Stimulated activated CD4-positive, alpha-beta T cell treated with anti-CD3 and anti-CD28 coated beads, Interleukin-1b, Interleukin-23, amount 100 ng/mL, for 1 hour (primary cell): Measurements from ENCODE around the gene UBC.
"Not testable (repeated sequence)": the region's sequence is repeated elsewhere in the genome, so short reads cannot be mapped to it uniquely, and the experiment has no call there.

Experiments used
- DNase-seq, 2 donors: peaks; one replicate each; pipeline ENCODE4 v3.0.0-alpha.2; 2020; ENCODE audit warnings: low read depth in 2 of 2

Gene UBC

DNA sequence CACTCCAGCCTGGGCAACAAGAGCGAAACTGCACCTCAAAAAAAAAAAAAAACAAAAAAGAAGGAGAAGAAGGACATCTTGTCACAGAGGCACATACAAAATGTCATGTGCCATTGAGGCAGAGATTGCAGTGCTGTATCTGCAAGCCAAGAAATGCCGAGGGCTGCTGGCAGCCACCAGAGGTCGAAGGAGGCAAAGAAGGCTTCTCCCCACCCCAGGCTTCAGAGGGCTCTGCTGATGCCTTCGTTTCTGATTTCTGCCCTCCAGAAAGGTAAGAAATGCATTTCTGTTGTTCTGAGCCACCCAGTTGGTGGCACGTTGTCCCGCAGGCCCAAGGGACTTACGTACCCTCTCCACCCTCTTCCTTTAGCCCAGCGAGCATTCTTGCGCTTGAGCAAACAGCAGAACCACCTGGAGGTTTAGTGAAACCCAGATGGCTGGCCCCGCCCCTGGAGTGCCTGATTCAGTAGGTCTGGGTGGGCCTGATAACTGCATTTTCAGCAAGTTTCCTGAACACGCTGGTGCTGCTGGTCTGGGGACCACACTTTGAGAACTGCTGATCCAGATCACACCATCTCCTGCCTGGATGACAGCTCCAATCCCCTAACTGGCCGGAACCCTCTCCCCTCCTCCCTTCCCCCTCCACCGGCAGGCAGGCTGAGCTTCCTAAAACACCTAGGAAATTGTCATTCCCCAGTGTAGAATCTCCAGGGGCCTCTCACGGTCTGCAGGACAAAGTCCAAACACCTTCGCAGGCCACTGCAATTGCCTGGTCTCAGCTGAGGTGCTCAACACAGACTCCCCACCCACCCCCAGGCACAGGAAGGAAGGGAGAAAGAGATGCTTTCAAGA is 29.6 kb downstream of the UBC start:
- no peak for DNase-seq

DNA sequence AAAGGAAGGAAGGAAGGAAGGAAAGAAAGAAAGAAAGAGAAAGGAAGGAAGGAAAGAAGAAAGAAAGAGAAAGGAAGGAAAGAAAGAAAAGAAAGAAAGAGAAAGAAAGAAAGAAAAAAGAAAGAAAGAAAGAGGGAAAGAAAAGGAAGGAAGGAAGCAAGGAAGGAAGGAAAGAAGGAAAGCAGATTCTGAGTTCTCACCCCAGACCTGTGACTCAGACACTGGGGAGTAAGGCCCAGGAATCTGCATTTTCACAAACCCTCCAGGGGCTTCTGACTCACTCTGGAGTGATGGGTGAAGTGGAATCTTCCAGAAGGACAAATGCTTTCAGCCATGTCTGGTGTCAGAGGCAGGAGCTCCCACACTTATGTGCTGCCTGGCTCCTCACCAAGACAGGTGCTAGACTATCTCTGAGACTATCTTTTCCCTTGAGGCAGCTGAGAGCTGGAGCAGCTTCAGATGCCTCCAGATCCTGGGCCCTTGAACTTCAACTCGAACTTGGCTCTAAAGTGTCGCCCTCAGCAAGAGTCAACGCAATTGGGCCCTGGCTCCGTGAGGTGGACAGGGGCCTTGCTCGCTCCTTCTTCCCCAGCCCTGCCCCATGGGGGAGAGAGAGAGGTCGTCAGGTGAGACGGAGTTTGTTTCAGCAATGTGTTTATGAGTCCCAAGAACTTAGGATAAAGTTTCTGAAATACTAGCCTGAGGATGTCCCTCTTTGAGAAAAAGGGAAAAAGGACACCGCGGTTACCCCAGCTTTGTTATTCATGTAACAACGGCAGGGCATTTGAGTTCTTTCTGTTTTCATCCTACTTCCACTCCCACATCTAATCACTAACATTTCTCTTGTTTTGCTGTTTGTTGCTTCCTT is 31.0 kb downstream of the UBC start:
- DNase-seq, result no peak

GRCh38 chr12:124881123-124881522 is 33.3 kb downstream of the UBC start:
- no peak for DNase-seq

GRCh38 chr12:124880335-124880734 is 34.1 kb downstream of the UBC start:
- not testable (repeated sequence) for DNase-seq

DNA sequence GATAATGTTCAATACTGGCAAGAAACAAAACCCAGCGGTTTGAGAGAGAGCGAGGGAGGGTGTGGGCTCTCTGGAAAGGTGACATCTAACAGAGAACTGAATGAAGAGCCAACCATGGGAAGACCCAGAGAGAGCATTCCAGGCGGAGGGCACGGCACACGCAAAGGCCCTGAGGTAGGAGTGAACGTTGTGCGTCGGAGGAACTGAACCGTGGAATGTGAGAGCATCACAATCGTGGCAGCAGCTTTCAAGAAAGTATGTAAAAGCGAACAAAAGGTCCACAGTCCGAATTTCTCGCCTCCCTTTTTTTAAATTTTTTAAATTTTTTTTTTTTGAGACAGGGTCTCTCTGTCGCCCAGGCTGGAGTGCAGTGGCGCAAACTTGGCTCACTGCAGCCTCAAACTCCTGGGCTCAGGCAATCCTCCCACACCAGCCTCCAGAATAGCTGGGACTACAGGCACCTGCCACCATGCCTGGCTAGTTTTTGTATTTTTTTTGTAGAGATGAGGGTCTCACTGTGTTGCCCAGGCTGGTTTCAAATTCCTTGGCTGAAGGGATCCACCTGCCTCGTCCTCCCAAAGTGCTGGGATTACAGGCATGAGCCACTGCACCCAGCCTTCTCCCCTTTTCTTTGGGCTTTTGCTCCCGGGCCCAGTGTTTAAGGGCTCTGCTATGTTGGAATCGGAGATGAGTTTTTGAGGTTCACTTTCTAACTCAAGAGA is 35.5 kb downstream of the UBC start:
- DNase-seq, result no peak

GRCh38 chr12:124877423-124877822 is 37.0 kb downstream of the UBC start:
- no peak for DNase-seq

GRCh38 chr12:124876171-124876570 is 38.3 kb downstream of the UBC start:
- DNase-seq, result no peak

GRCh38 chr12:124875803-124876132 is 38.7 kb downstream of the UBC start:
- DNase-seq, result no peak

- DNase-seq, result no peak
Measured at GRCh38 chr12:124874988-124875802, 39.3 kb downstream of the UBC start.

- no peak for DNase-seq
Measured at GRCh38 chr12:124874188-124874587, 40.3 kb downstream of the UBC start.

GRCh38 chr12:124872068-124872719 is 42.3 kb downstream of the UBC start:
- no peak for DNase-seq

- DNase-seq, result no peak
Measured at GRCh38 chr12:124871297-124871696, 43.2 kb downstream of the UBC start.

GRCh38 chr12:124870515-124870914 is 43.9 kb downstream of the UBC start:
- DNase-seq, result no peak

DNA sequence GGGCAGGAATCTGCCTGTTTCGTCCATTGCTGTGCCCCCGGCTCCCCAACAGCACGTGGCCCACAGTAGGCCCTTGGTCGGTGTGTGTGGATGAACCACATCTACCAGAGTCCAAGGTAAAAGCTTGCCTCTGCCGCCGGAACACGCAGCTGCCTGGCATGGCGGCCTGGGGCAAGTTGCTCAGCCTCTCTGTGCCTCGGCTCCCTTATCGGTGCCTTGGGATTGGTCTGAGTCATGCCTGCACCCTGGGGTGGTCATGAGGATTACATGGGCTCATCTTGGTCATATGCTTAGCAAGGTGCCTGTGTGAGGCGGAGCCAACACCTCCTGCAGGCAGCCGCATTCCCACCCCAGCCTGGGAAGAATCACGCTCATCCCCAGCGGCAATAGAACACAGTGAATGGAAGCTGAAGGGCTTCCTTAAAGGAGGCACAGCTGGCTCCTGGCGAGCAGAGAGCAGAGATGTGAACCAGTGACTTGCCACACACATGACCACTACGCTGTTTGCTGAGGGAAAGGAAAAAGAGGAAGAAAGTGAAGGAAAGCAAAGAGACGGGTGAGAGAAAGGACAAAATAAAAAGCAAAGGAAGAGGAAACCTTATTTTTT is 45.3 kb downstream of the UBC start:
- DNase-seq, result no peak

DNA sequence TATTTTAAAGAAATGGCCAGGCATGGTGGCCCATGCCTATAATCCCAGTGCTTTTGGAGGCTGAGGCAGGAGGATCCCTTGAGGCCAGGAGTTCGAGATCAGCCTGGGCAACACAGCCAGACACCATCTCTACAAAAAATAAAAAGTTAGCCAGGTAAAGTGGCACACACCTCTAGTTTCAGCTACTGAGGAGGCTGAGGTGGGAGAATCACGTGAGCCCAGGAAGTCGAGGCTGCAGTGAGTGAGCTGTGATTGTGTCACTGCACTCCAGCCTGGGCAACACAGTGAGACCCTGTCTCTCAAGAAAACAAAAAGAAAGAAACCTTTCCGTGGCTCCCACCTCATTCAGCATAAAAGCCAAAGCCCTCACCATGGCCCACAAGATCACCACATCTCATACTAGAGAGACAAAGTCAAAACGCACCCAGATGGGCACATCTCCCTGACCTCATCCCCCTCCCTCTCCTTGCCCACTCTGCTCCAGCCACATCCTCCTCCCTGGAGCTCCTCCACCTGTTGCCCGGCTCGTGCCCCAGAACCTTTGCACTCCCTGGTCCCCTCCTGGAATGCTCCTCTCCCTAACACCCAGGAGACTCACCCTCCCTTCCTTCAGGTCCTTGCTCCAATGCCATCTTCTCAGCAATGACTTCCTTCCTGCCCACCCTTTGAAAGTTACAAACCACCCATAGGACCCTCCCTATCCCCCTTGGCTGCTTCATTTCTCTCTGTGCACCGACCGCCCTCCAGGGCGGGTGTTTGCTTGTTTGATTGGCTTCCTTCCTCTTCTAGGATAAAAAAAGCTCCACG is 46.0 kb downstream of the UBC start:
- DNase-seq, result no peak

GRCh38 chr12:124867401-124867930 is 47.0 kb downstream of the UBC start:
- DNase-seq, result no peak

GRCh38 chr12:124866883-124867400 is 47.5 kb downstream of the UBC start:
- DNase-seq, result no peak

DNA sequence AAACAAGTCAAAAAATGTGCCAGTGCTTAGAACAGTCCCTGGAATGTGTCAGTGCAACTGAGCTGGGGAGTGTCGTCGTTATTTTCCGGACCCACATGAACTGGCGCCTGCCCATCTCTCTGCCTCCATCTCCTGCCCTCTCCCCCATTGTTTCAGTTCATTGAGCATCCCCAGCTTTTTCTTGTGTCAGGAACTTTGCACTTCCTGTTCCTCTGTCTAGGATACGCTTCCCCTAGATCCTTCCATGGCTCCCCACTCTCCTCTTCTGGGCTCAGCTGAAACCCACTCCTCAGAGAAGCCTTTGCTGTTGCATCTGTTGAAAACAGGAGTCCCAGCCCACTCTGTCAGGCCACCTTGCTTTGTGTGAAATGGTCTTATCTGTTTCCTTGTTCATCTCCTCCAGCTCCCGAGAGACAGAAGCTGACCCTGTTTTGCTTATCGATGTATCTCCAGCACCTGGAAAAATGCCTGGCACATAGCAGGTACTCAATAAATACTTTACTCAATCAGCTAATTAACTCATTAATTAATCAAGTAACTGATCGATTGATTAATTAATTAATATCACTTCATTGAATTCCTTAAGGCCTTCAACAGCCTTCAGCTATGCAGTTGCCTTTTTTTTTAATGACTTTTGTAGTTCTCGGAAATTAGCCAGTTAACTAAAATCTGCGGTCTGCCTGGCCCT is 48.1 kb downstream of the UBC start:
- no peak for DNase-seq

DNA sequence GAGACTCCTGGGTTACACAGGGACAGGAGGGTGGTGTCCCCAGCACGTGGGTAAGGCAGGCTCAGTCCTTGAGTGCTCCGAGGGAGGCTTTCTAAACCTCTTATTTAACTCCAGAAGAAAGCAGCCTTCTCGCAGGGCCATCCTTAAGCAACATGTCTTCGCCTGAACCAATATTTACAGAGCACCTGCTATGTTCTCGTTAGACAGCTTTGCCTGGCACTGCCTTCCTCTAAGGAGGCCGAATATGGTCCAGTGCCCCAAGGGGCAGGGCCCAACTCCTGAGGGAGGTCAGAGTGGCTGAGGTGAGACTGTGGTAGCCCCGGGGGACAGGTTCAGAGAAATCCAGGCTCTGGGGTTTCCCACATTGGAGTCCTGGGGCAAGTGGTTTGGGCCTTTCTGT is 48.7 kb downstream of the UBC start:
- DNase-seq, result no peak
